Measurements from ENCODE around the gene RIMS4. TPM values are rescaled to one million over a fixed set of nuclear protein-coding genes. Genes with fewer than 3 reads are reported as not detected.

RIMS4 gene
- polyA plus RNA-seq, 1 experiment, result not detected

DNA sequence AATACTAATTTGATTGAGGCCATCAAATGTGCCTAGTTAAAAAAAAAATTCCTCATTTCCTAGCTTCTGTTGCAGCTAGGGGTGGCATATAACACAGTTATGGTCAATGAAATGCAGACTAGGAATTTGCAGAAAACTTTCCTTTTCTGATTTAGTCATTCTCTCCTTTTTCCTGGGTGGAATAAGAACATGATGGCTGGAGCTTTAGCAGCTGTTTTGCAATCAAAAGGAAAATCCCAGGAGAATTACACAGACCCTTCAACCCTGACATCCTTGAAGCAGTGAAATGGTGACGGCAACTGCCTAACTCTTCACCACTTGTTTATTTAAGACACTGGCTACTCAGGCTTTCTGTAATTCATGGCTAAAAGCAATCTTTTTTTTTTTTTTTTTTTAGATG lies 23.1 kb upstream of the RIMS4 start:
- peaks cover 26% of the 10 kb centered on the region for H3K27me3 ChIP-seq (ENCODE audit: control insufficient read depth, insufficient read depth, low read length)
- CTCF ChIA-PET, result no interaction called here

GRCh38 chr20:44832724-44833123 lies 22.4 kb upstream of the RIMS4 start:
- no peak overlapping the region for H3K27ac ChIP-seq (ENCODE audit: low read depth, low read length)
- H3K9me3 ChIP-seq (ENCODE audit: control insufficient read depth, insufficient read depth, low read length), result no peaks in the 10 kb centered on the region
- DNase-seq (ENCODE audit: low read depth, low spot score), result no peak
- no peak overlapping the region for H3K4me3 ChIP-seq (ENCODE audit: low read depth, low read length)
- ChIA-PET CTCF (no interaction called here), POLR2A (interaction anchor here (0.5 kb wide), 1 partner anchor 40 kb away, joined by 5 read pairs; no protein-coding TSS in a partner anchor)
- H3K27me3 ChIP-seq (ENCODE audit: control insufficient read depth, insufficient read depth, low read length), result peaks cover 19% of the 10 kb centered on the region
- TF ChIP-seq CTCF (IDR thresholded peaks at IDR 0.05; ENCODE audit: low read depth, low read length), result no peak

More for the DNA sequence above, 23.1 kb upstream of the RIMS4 start:
- H3K27ac ChIP-seq (ENCODE audit: low read depth, low read length), result no peak overlapping the region
- no peaks in the 10 kb centered on the region for H3K9me3 ChIP-seq (ENCODE audit: control insufficient read depth, insufficient read depth, low read length)
- no peak for TF ChIP-seq CTCF (IDR thresholded peaks at IDR 0.05; ENCODE audit: low read depth, low read length)
- POLR2A ChIA-PET, result no interaction called here
- no peak overlapping the region for H3K4me3 ChIP-seq (ENCODE audit: low read depth, low read length)
- no peak for DNase-seq (ENCODE audit: low read depth, low spot score)

DNA sequence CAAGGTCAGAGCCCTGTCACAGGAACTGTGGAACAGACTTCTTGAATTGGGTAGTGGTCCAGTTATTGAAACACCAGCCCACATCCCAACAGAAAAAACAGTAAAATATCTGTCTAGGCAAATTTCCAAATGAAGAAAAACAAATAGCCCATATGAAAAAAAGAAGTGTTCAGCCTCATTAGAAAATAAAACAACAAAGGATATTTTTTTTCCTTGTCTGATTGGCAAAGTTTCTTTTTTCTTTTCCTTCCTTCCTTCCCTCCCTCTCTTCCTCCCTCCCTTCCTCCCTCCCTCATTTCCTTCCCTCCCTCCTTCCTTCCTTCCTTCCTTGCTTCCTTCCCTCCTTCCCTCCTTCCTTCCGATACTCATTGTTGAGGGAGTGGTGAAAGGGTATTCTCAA lies 20.6 kb upstream of the RIMS4 start:
- CTCF ChIA-PET, result no interaction called here
- Histone ChIP-seq H3K27ac (ENCODE audit: low read depth, low read length) (no peak overlapping the region), H3K4me3 (ENCODE audit: low read depth, low read length) (no peak overlapping the region), H3K9me3 (ENCODE audit: control insufficient read depth, insufficient read depth, low read length) (no peaks in the 10 kb centered on the region), H3K27me3 (ENCODE audit: control insufficient read depth, insufficient read depth, low read length) (peaks cover 14% of the 10 kb centered on the region)
- POLR2A ChIA-PET, result no interaction called here
- TF ChIP-seq CTCF (IDR thresholded peaks at IDR 0.05; ENCODE audit: low read depth, low read length), result no peak
- DNase-seq (ENCODE audit: low read depth, low spot score), result no peak

DNA sequence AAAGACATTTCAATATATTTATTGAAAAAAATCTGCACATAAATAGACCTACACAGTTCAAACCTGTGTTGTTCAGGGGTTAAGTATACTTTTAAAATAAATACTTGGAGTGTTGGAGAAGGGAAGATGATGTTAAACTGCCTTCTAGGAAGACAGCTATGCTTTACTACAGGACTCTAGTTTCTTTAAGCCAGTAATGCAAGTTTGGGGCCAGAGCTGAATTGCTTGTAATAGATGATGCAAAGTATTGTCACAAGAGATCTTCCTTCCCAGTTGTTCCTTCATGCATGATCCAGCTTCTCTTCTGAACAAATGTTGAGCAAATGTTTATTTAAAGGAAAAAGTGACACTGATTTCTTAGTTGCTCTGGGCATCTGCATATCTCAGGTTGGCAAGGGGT lies 20.2 kb upstream of the RIMS4 start:
- H3K9me3 ChIP-seq (ENCODE audit: control insufficient read depth, insufficient read depth, low read length), result no peaks in the 10 kb centered on the region
- H3K27ac ChIP-seq (ENCODE audit: low read depth, low read length), result no peak overlapping the region
- DNase-seq (ENCODE audit: low read depth, low spot score), result no peak
- H3K27me3 ChIP-seq (ENCODE audit: control insufficient read depth, insufficient read depth, low read length), result peaks cover 10% of the 10 kb centered on the region
- no peak overlapping the region for H3K4me3 ChIP-seq (ENCODE audit: low read depth, low read length)
- ChIA-PET CTCF (no interaction called here), POLR2A (no interaction called here)
- TF ChIP-seq CTCF (IDR thresholded peaks at IDR 0.05; ENCODE audit: low read depth, low read length), result no peak

DNA sequence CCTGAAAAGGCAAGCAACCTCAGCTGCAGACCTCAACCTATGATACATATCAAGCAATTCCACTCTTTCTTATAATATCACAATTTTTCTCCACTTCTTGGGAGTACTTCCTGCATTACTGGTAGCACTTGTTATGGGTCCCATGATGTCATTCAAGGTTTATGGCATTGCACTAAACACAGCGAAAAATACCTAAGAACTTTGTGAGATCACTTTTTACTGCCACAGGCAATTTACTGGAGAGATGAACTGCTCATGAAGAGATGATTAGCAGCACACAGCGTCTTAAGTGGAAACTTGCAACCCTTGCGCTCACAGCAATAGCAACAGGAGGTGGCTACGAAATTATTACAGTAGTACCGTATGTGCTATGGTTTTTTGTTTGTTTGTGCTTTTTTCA lies 19.3 kb upstream of the RIMS4 start:
- ChIA-PET POLR2A (no interaction called here), CTCF (interaction anchor here (0.7 kb wide), 1 partner anchor 49 kb away, joined by 7 read pairs; no protein-coding TSS in a partner anchor)
- no peak for TF ChIP-seq CTCF (IDR thresholded peaks at IDR 0.05; ENCODE audit: low read depth, low read length)
- DNase-seq (ENCODE audit: low read depth, low spot score), result no peak
- H3K27me3 ChIP-seq (ENCODE audit: control insufficient read depth, insufficient read depth, low read length), result peaks cover 9% of the 10 kb centered on the region
- H3K4me3 ChIP-seq (ENCODE audit: low read depth, low read length), result no peak overlapping the region
- H3K27ac ChIP-seq (ENCODE audit: low read depth, low read length), result no peak overlapping the region
- H3K9me3 ChIP-seq (ENCODE audit: control insufficient read depth, insufficient read depth, low read length), result no peaks in the 10 kb centered on the region
